Astrocyte of the spinal cord (primary cell): ENCODE results near the gene S100A13.

Experiments used
- DNase-seq: peaks from one replicate; pipeline ENCODE4 v3.0.0; 2011; ENCODE audit warnings: low read depth, low spot score
- H3K4me3 ChIP-seq: 2 replicates; pipeline ENCODE4 v1.5.1; 2011; ENCODE audit warnings: low read depth, mild to moderate bottlenecking, low read length, moderate library complexity
- in situ Hi-C: cut with HindIII; loops from 2 replicates; pipeline ENCODE4 v1.10.0; 2017; ENCODE audit warnings: low sequenced_read_pairs
- TF ChIP-seq, protein P1 (sequence below): IDR thresholded peaks from 2 replicates; pipeline ENCODE4 v1.5.1; 2012; ENCODE audit warnings: low read depth, mild to moderate bottlenecking, low read length, inconsistent platforms

Gene S100A13

DNA sequence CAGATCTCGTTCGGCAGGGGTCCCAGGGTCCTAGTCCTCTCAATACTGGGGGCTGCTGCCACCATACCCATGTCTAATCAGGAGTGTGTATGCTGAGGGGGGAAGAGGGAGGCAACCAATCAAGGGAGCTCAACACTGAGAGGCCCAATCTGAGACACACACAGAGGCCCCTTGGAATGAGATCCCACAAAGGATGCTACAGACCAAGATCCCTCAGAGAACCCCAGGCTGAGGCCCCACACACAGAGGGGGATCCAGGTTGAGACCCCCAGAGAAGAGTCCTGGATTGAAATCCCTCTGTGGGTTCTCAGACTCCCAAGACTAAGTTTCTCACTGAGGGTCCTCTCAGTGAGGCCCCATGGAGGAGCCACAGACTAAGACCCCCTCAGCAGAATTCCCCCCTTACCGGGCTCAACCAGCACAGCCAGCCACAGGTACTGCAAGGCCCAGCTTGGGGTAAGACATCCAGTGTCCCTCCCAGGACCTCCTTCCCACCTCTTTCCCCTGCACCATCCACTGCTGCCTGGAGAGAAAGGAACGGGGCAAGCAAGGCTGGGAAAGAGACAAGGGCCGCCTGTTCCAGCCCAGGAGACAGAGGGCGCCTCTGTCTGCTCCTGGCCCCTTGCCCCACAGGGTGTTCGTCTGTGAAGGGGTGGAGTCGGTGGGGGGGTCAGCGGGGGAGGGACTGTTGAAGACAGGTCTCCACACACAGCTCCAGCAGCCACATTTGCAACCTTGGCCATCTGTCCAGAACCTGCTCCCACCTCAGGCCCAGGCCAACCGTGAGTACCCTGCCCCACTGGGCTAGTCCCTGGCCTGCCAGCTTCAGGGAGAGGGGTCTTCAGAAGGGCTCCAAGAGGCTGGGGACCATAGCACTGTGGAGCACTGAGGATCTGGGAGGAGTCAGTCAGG, 666 bp upstream of the S100A13 start, which contains the start of gene S100A1:
S100A1 (plus strand) TSS at position 720 of the 912 bp plus-strand sequence. CDS start 2,088 bp downstream, outside the sequence.
- TF ChIP-seq, protein P1, sequence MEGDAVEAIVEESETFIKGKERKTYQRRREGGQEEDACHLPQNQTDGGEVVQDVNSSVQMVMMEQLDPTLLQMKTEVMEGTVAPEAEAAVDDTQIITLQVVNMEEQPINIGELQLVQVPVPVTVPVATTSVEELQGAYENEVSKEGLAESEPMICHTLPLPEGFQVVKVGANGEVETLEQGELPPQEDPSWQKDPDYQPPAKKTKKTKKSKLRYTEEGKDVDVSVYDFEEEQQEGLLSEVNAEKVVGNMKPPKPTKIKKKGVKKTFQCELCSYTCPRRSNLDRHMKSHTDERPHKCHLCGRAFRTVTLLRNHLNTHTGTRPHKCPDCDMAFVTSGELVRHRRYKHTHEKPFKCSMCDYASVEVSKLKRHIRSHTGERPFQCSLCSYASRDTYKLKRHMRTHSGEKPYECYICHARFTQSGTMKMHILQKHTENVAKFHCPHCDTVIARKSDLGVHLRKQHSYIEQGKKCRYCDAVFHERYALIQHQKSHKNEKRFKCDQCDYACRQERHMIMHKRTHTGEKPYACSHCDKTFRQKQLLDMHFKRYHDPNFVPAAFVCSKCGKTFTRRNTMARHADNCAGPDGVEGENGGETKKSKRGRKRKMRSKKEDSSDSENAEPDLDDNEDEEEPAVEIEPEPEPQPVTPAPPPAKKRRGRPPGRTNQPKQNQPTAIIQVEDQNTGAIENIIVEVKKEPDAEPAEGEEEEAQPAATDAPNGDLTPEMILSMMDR = no peak
- peak within 1 kb of the TSS; percentile 74 for H3K4me3 ChIP-seq
- in situ Hi-C loops = no loop called here
- no peak for DNase-seq

DNA sequence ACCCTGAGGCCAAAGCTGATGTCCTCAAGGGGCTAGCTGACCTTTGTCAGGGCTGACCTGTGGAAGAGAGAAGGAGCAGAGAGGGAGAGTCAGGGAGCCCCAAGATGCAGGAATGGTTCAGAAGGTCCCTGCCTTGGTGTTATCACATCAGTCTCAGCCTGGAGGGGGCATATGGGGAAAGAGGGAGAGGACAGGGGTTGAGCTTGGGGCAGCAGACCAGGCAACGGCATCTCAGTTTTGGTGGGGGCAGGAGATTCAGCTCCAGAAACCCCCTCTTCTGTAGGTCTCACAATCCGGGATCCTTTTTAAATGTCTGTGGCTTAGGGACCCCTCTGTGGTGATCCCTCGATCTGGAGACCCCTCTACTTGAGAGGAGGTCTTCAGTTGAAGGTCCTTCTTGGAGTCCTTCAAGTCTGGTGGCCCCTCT, 815 bp downstream of the S100A13 start:
- in situ Hi-C loops = no loop called here
- no peak for DNase-seq
- TF ChIP-seq, protein P1 = no peak
- H3K4me3 ChIP-seq = peak overlapping the region; percentile 74

DNA sequence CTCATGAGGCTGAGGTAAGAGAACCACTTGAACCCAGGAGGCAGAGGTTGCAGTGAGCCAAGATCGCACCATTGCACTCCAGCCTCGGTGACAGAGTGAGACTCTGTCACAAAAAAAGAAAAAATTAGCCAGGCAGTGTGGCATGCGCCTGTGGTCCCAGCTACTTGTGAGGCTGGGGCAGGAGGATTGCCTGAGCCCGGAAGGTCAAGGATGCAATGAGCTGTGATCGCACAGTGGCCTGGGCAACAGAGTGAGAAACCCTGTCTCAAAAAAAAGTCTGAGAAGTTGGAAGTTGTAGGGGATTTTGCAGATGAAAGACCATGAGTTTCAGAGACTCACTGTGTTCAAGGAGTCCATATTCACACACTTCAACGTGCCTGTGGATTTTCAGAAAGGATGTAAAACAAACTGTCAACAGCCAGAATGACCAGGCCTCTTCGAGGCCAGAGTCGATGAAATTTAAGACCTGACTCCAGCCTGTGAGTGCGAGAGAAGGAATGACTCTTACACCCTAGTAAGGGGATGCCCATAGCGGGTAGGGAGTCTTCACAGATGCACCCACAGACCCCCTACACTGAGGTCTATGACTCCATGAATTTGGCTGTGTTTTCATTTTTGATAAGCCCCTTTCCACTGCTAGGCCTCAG, 2.2 kb downstream of the S100A13 start:
- H3K4me3 ChIP-seq = no peak overlapping the region
- DNase-seq = no peak
- in situ Hi-C loops = no loop called here
- TF ChIP-seq, protein P1 = no peak

DNA sequence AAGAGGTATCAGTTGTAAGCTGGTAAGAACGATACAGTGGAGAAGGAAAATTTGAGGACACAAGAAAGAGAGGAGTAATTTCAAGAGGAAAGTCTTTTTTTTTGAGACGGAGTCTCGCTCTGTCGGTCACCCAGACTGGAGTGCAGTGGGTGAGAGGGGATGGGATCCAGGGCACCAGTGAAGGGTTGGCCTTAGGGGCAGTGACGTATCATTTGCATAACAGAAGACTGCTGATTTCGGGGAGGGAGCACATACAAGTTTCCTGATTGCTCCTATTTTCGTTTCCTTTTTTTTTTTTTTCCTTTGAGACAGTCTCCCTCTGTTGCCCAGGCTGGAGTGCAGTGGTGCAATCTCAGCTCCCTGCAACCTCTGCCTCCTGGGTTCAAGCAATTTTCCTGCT, 4.2 kb downstream of the S100A13 start:
- TF ChIP-seq, protein P1 = no peak

DNA sequence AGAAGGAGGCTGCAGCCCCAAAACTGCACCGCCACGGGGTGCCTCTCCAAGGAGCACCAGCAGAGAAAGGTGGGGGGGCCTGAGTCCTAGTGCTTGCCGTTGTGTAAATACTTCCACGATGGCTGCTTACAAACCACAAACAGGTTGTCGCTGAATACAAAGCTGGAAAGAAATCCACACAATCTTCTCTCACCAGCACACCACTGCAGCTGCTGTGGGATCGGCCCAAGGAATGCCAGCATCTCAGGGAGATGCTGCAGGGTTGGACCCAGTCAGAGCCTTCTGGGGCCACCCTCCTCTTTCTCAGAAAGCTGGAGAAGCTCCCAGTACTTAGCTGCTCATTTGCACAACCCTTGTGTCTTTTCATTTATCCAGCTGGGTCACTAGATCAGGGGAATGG, 8.1 kb downstream of the S100A13 start:
- in situ Hi-C loops = no loop called here
- TF ChIP-seq, protein P1 = no peak
- no peak for DNase-seq
- no peak overlapping the region for H3K4me3 ChIP-seq

More for the DNA sequence above, 4.2 kb downstream of the S100A13 start:
- no peak overlapping the region for H3K4me3 ChIP-seq
- in situ Hi-C loops = no loop called here
- no peak for DNase-seq

DNA sequence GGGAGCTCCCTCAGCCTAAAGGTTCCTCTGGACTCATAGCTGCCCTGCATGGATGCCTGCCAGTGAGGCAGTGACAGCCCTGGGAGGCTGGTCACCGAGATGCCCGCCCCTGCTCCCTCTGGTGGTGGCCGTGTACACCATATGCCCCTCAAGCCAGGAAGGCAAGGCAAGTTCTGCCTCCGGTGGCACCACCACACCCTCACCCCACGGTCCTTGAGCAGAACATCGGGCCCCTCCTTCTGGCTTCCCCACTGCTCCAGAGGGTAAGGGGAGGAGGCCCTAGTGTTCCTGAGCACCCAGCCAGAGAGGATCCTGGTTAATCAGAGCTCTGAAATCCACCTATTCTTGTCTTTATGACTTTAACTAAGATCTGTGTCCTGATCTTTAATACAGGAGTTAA, 9.6 kb downstream of the S100A13 start:
- TF ChIP-seq, protein P1 = peak; percentile 89
- H3K4me3 ChIP-seq = no peak overlapping the region
- in situ Hi-C loops = no loop called here
- peak; percentile 61 for DNase-seq
